Endodermal cell (in vitro differentiated cells): ENCODE results near the gene NUDCD3. TPM values are rescaled to one million over a fixed set of nuclear protein-coding genes. Genes with fewer than 3 reads are reported as not detected.

Experiments used
- DNase-seq: peaks from one replicate; pipeline ENCODE4 v3.0.0-alpha.2; 2017
- H3K27ac ChIP-seq: 2 replicates; pipeline ENCODE4 v1.5.1; 2013; ENCODE audit warnings: mild to moderate bottlenecking, low read depth, low read length, moderate library complexity
- H3K27me3 ChIP-seq: 2 replicates; pipeline ENCODE4 v1.6.1; 2013; ENCODE audit warnings: mild to moderate bottlenecking, low read length, moderate library complexity; ENCODE audit not compliant: insufficient read depth, control insufficient read depth, poor library complexity, severe bottlenecking
- H3K36me3 ChIP-seq: 2 replicates; pipeline ENCODE4 v1.7.0; 2013; ENCODE audit warnings: mild to moderate bottlenecking, low read length, moderate library complexity; ENCODE audit not compliant: control insufficient read depth, insufficient read depth
- H3K4me1 ChIP-seq: one replicate; pipeline ENCODE4 v1.7.0; 2013; ENCODE audit warnings: low read length; ENCODE audit not compliant: control insufficient read depth, insufficient read depth
- H3K4me3 ChIP-seq: 2 replicates; pipeline ENCODE4 v1.5.1; 2013; ENCODE audit warnings: mild to moderate bottlenecking, low read length, moderate library complexity
- H3K9ac ChIP-seq: 2 replicates; pipeline ENCODE4 v1.6.1; 2013; ENCODE audit warnings: mild to moderate bottlenecking, low read length, moderate library complexity; ENCODE audit not compliant: poor library complexity, severe bottlenecking; ENCODE audit errors: extremely low read depth
- H3K9me3 ChIP-seq: 2 replicates; pipeline ENCODE4 v1.6.1; 2013; ENCODE audit warnings: mild to moderate bottlenecking, low read length, moderate library complexity; ENCODE audit not compliant: control insufficient read depth
- H3K27ac Mint-ChIP-seq: 2 replicates; pipeline ENCODE4 v1.8.0; 2020; ENCODE audit warnings: mixed read lengths
- H3K27me3 Mint-ChIP-seq: 2 replicates; pipeline ENCODE4 v1.8.0; 2021; ENCODE audit warnings: mild to moderate bottlenecking, mixed read lengths; ENCODE audit not compliant: insufficient read depth
- H3K36me3 Mint-ChIP-seq: 2 replicates; pipeline ENCODE4 v1.8.0; 2020; ENCODE audit warnings: low read depth, mixed read lengths
- H3K4me1 Mint-ChIP-seq: 2 replicates; pipeline ENCODE4 v1.8.0; 2020; ENCODE audit warnings: mixed read lengths
- H3K4me3 Mint-ChIP-seq: 2 replicates; pipeline ENCODE4 v1.8.0; 2020; ENCODE audit warnings: mild to moderate bottlenecking, moderate library complexity, mixed read lengths
- H3K9me3 Mint-ChIP-seq: 2 replicates; pipeline ENCODE4 v1.8.0; 2020; ENCODE audit warnings: mild to moderate bottlenecking, mixed read lengths
- CTCF ChIP-seq: fragments of 200-600 bp; sonication (generic); conservative IDR thresholded peaks from 2 replicates; pipeline ENCODE4 v1.5.0; 2021; ENCODE audit warnings: antibody characterized with exemption, mild to moderate bottlenecking
- WGBS, 2 experiments: methylation state at CpG; one replicate each; pipeline versions ENCODE4 v1.1.5 to v1.1.7; 2013; ENCODE audit warnings: missing lambda C conversion rate in 2 of 2, mixed read lengths in 1 of 2; ENCODE audit not compliant: insufficient coverage in 1 of 2, insufficient read length in 1 of 2; 5-methylcytosine and 5-hydroxymethylcytosine counted together
- total RNA-seq, 2 donors: library from RNA; stranded (reverse); fragmentation: NEBNext Ultra II Directional in 1 of 2; extraction: Animal tissue kit (Norgen Biotek cat#: 25700) in 1 of 2; gene quantifications; 2 replicates in 1 of 2; 3 replicates in 1 of 2; pipeline ENCODE4 v1.2.1, GENCODE V29; 2021

Gene NUDCD3
- total RNA-seq, 2 donors from 2014 or later = 80.8 to 116 TPM

- Mint-ChIP-seq H3K36me3 (peaks cover 28% of the 10 kb centered on the region), H3K9me3 (no peaks in the 10 kb centered on the region), H3K4me1 (no peaks in the 10 kb centered on the region), H3K27me3 (no peaks in the 10 kb centered on the region), H3K27ac (no peak overlapping the region), H3K4me3 (no peak overlapping the region)
- 94 to 100% methylated on average over 6 to 7 of the region's 7 CpGs for WGBS, 2 experiments
- H3K9ac ChIP-seq = no peak overlapping the region
- no peaks in the 10 kb centered on the region for H3K4me1 ChIP-seq
- H3K36me3 ChIP-seq = peaks cover 54% of the 10 kb centered on the region
- no peak overlapping the region for H3K27ac ChIP-seq
- peak; percentile 24 for DNase-seq
- TF ChIP-seq CTCF = no peak
- H3K4me3 ChIP-seq = no peak overlapping the region
- no peaks in the 10 kb centered on the region for H3K9me3 ChIP-seq
- H3K27me3 ChIP-seq = no peaks in the 10 kb centered on the region
Observed at GRCh38 chr7:44393238-44394111, 97.0 kb downstream of the NUDCD3 start.

DNA sequence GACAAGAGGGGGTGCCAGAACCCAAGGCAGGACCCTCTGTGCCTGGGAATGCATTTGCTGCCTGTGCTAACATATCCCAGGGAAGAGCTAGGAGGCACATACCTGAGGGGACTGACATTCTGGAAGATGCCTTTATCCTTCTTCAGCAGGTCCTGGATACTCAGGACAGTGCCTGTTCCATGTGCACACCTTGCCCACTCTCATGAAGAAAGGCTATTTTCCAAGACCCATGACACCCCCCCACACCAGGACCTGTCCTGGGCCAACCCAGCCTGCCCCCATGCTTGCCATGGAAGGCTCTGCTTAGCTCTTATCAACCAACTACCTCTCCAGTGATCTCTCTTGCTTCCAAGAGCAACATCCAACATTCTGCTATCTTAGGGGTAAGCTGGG lies 97.8 kb downstream of the NUDCD3 start:
- Histone ChIP-seq H3K9me3 (no peaks in the 10 kb centered on the region), H3K4me1 (no peaks in the 10 kb centered on the region), H3K27me3 (no peaks in the 10 kb centered on the region), H3K9ac (no peak overlapping the region), H3K27ac (no peak overlapping the region), H3K4me3 (no peak overlapping the region), H3K36me3 (peaks cover 51% of the 10 kb centered on the region)
- no peaks in the 10 kb centered on the region for H3K9me3 Mint-ChIP-seq
- H3K36me3 Mint-ChIP-seq = peaks cover 32% of the 10 kb centered on the region
- no peak for DNase-seq
- H3K4me3 Mint-ChIP-seq = no peak overlapping the region
- no peaks in the 10 kb centered on the region for H3K4me1 Mint-ChIP-seq
- H3K27ac Mint-ChIP-seq = no peak overlapping the region
- H3K27me3 Mint-ChIP-seq = no peaks in the 10 kb centered on the region
- no peak for TF ChIP-seq CTCF

DNA sequence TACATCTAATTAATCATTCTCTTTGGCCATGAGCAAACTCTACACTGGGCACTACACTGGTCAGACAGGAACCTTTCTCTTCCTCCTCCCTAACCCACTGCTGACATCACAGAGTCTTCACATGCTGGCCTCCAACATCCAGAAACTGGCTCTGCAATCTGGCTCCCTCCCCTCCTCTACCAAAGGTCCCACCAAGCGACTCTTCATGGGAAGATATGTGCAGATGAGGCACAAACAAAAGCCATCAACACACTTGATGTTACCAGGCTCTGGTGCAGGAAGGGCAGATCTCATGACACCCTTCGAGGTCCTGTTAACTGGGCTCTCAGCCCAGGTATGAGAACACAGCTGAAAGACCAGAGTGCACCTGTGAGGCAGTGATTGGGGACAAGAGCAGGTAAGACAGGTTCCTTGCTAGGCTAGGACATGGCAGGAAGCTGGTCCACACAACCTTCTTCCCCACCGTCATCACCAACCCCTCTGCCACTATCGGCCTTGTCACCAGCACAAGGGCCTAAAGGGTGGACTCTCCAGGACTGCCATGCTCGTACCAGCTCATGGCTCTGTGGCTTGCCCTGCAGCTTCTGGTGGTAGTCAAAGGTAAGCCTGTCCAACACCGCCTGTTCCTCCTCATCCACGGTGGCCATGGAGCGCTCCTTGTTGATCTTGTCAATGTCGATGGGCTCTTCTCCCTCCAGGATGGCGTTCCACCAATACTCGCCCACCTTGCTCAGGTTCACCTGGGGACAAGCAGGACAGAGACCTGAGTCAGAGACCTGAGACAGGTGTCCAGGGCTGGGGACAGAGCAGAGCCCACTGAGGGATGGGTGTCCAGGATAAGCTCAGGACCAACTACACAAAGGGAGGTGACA lies 98.5 kb downstream of the NUDCD3 start:
- no peak overlapping the region for H3K4me3 ChIP-seq
- peak; percentile 28 for DNase-seq
- no peaks in the 10 kb centered on the region for H3K4me1 Mint-ChIP-seq

More for the DNA sequence above, 98.5 kb downstream of the NUDCD3 start:
- peaks cover 50% of the 10 kb centered on the region for H3K36me3 ChIP-seq
- H3K36me3 Mint-ChIP-seq = peaks cover 35% of the 10 kb centered on the region
- no peaks in the 10 kb centered on the region for H3K4me1 ChIP-seq
- H3K4me3 Mint-ChIP-seq = no peak overlapping the region
- H3K9me3 ChIP-seq = no peaks in the 10 kb centered on the region
- no peaks in the 10 kb centered on the region for H3K27me3 Mint-ChIP-seq
- 89 to 94% methylated on average over 5 to 11 of the region's 11 CpGs for WGBS, 2 experiments
- no peak overlapping the region for H3K9ac ChIP-seq
- TF ChIP-seq CTCF = no peak
- no peak overlapping the region for H3K27ac Mint-ChIP-seq
- H3K9me3 Mint-ChIP-seq = no peaks in the 10 kb centered on the region
- H3K27me3 ChIP-seq = no peaks in the 10 kb centered on the region
- H3K27ac ChIP-seq = no peak overlapping the region
